ENCODE results near the gene IQSEC1. TPM values are rescaled to one million over a fixed set of nuclear protein-coding genes. Genes with fewer than 3 reads are reported as not detected.

Gene IQSEC1
- total and polyA plus RNA-seq, 2 donors (not counting 3 experiments of a cell fraction or from before 2014, with no cell fraction given): 5.2 to 18.0 TPM

- CTCF ChIA-PET: interaction anchor here (6.6 to 8.0 kb wide), 2 partner anchors 24 to 119 kb away, joined by 80 to 101 read pairs; no protein-coding TSS in a partner anchor
- no peak overlapping the region for H3K9ac ChIP-seq (replicated peaks; ENCODE audit: extremely low read depth, insufficient read depth, low read length)
- intact Hi-C loops (cut with micrococcal nuclease) (no loop called here), dilution Hi-C loops (cut with MboI; ENCODE audit: extremely low pct_ligation_motif_present, low sequenced_read_pairs) (no loop called here)
- H3K4me2 ChIP-seq (ENCODE audit: insufficient read depth, low read length): no peak overlapping the region
- H3K36me3 ChIP-seq (ENCODE audit: control insufficient read depth in 2 of 2, extremely low read depth in 1 of 2, insufficient read depth in 2 of 2, low read length in 2 of 2): no peaks in the 10 kb centered on the region
- TF ChIP-seq GATA2 (IDR thresholded peaks at IDR 0.05; ENCODE audit: insufficient read depth, insufficient read length, low read depth, low read length): no peak
- TF ChIP-seq EZH2 (IDR thresholded peaks at IDR 0.05; ENCODE audit: borderline replicate concordance, low read depth, low read length, severe bottlenecking): no peak
- no peak for TF ChIP-seq POLR2A (IDR thresholded peaks at IDR 0.05; ENCODE audit: low read depth, low read length)
- TF ChIP-seq FOS (IDR thresholded peaks at IDR 0.05; ENCODE audit: borderline replicate concordance, insufficient read depth, low read length): no peak
- no peak for TF ChIP-seq JUN (IDR thresholded peaks at IDR 0.05; ENCODE audit: borderline replicate concordance, insufficient read depth, insufficient read length, low read depth)
- no peak for TF ChIP-seq MAX (IDR thresholded peaks at IDR 0.05; ENCODE audit: insufficient read depth, insufficient read length)
- TF ChIP-seq MYC (IDR thresholded peaks at IDR 0.05; ENCODE audit: low read depth, low read length): no peak
- TF ChIP-seq POLR2AphosphoS5 (IDR thresholded peaks at IDR 0.05; ENCODE audit: insufficient read depth, low read depth, low read length): no peak
- no peak for TF ChIP-seq CTCF (IDR thresholded peaks at IDR 0.05; ENCODE audit: extremely low read depth in 1 of 2, insufficient read depth in 1 of 2, low read depth in 1 of 2, low read length in 2 of 2)
- no peaks in the 10 kb centered on the region for H3K27me3 ChIP-seq (ENCODE audit: control insufficient read depth in 2 of 2, insufficient read depth in 2 of 2, low read length in 2 of 2)
- H3K79me2 ChIP-seq (ENCODE audit: control insufficient read depth, insufficient read depth, low read length): no peaks in the 10 kb centered on the region
- no peaks in the 10 kb centered on the region for H3K9me3 ChIP-seq (replicated peaks; ENCODE audit: control insufficient read depth, insufficient read depth, low read length)
- BruUV-seq (replicated peaks): no TSS peak
- no peaks in the 10 kb centered on the region for H3K4me1 ChIP-seq (ENCODE audit: control insufficient read depth, extremely low read depth, insufficient read depth, low read length)
- no peak for FAIRE-seq
- no peak for DNase-seq (ENCODE audit: low read depth, low spot score)
- POLR2A ChIA-PET: no interaction called here
- no peaks in the 10 kb centered on the region for H4K20me1 ChIP-seq (replicated peaks; ENCODE audit: control insufficient read depth, extremely low read depth, insufficient read depth, low read length)
- H3K9me1 ChIP-seq (replicated peaks; ENCODE audit: control insufficient read depth, extremely low read depth, insufficient read depth, low read length): no peaks in the 10 kb centered on the region
- no peak overlapping the region for H2AFZ ChIP-seq (ENCODE audit: low read depth, low read length)
- H3K27ac ChIP-seq (ENCODE audit: insufficient read depth, low read depth, low read length): no peak overlapping the region
- H3K4me3 ChIP-seq (replicated peaks in 1 of 3; ENCODE audit: insufficient read depth in 1 of 3, low read depth in 1 of 3, low read length in 3 of 3): no peak overlapping the region
Observed at GRCh38 chr3:12865271-12865670, 208.0 kb downstream of the IQSEC1 start.
